Measurements from ENCODE around the gene CANX. TPM values are rescaled to one million over a fixed set of nuclear protein-coding genes. Genes with fewer than 3 reads are reported as not detected.

Gene CANX
- total and polyA plus RNA-seq, 2 donors (not counting 3 experiments of a cell fraction or from before 2014, with no cell fraction given) = 193 to 986 TPM

DNA sequence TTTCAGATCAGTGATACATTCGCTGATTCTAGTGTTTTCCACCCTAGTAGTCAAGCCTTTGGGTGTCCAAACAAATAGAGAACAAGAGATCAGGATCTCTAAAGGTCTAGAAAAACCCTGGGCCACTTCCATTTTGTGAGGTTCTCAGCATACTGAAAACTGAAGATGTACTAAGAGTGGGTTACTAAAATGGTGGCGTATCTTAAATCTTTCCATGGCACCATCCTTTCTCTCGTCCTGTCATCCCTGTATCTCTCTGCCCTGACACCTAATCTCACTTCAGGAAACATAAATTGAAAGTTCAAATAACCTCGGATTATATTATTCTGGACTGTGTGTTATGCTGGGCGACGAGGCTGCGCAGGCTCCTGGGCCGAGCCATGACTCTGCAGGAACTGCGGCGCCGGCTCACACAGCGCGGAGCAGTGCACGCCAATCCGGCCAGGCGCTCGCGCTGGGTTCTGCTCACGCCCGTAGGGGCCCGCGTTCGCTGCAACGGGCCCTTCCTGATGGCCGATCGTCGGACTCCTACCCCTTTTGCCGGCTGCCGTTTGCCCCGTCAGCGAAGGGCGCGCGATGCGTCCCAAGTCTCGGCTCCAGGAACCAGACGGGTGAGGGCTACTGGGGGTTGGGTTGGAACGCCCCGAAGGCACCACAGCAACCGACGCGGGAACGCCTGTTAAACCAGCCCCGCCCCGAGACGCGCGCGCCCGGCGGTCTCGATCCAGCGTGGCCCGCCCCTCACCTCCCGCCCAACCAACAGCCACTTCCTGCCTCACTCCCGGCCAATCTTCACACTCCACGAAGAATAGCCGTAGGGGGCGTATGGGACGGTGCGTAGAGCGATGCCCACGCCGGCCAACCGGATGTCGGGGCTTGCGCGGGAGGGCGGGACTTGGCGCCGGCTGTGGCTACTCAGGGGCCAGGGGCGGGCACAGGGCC lies 503 bp upstream of the CANX start:
- no peaks in the 10 kb centered on the region for H3K9me1 ChIP-seq (replicated peaks; ENCODE audit: control insufficient read depth, extremely low read depth, insufficient read depth, low read length)
- POLR2A ChIA-PET = interaction anchor here (4.4 kb wide), 1 partner anchor 75 kb away, joined by 18 read pairs; the partner anchor contains the start of gene HNRNPH1
- BruUV-seq (replicated peaks) = TSS peak; percentile 89
- FAIRE-seq = peak; percentile 98
- intact Hi-C loops (cut with micrococcal nuclease) (loop anchor here (1.0 to 5.0 kb wide), 6 partner anchors 11 to 1544 kb away; partner anchors contain the start of genes HNRNPH1, MAML1, MGAT4B and RACK1), dilution Hi-C loops (cut with MboI; ENCODE audit: extremely low pct_ligation_motif_present, low sequenced_read_pairs) (no loop called here)
- peak overlapping the region; percentile 81 for H3K4me2 ChIP-seq (ENCODE audit: insufficient read depth, low read length)
- peaks cover 18% of the 10 kb centered on the region for H3K4me1 ChIP-seq (ENCODE audit: control insufficient read depth, extremely low read depth, insufficient read depth, low read length)
- no peak for TF ChIP-seq EZH2 (IDR thresholded peaks at IDR 0.05; ENCODE audit: borderline replicate concordance, low read depth, low read length, severe bottlenecking)
- no peak for TF ChIP-seq MYC (IDR thresholded peaks at IDR 0.05; ENCODE audit: low read depth, low read length)
- peak; percentile 63 for TF ChIP-seq POLR2A (IDR thresholded peaks at IDR 0.05; ENCODE audit: low read depth, low read length)
- no peak for TF ChIP-seq FOS (IDR thresholded peaks at IDR 0.05; ENCODE audit: borderline replicate concordance, insufficient read depth, low read length)
- peak; percentile 68 for TF ChIP-seq POLR2AphosphoS5 (IDR thresholded peaks at IDR 0.05; ENCODE audit: insufficient read depth, low read depth, low read length)
- TF ChIP-seq JUN (IDR thresholded peaks at IDR 0.05; ENCODE audit: borderline replicate concordance, insufficient read depth, insufficient read length, low read depth) = no peak
- TF ChIP-seq GATA2 (IDR thresholded peaks at IDR 0.05; ENCODE audit: insufficient read depth, insufficient read length, low read depth, low read length) = no peak
- TF ChIP-seq CTCF (IDR thresholded peaks at IDR 0.05; ENCODE audit: extremely low read depth in 1 of 2, insufficient read depth in 1 of 2, low read depth in 1 of 2, low read length in 2 of 2) = no peak
- TF ChIP-seq MAX (IDR thresholded peaks at IDR 0.05; ENCODE audit: insufficient read depth, insufficient read length) = no peak
- no peaks in the 10 kb centered on the region for H3K27me3 ChIP-seq (ENCODE audit: control insufficient read depth in 2 of 2, insufficient read depth in 2 of 2, low read length in 2 of 2)
- CTCF ChIA-PET = no interaction called here
- no peaks in the 10 kb centered on the region for H3K36me3 ChIP-seq (ENCODE audit: control insufficient read depth in 2 of 2, extremely low read depth in 1 of 2, insufficient read depth in 2 of 2, low read length in 2 of 2)
- peak overlapping the region; percentile 44 for H2AFZ ChIP-seq (ENCODE audit: low read depth, low read length)
- H3K9me3 ChIP-seq (replicated peaks; ENCODE audit: control insufficient read depth, insufficient read depth, low read length) = no peaks in the 10 kb centered on the region
- peaks cover 44% of the 10 kb centered on the region for H3K79me2 ChIP-seq (ENCODE audit: control insufficient read depth, insufficient read depth, low read length)
- peak overlapping the region; percentile 34 to 77 (median 70) for H3K4me3 ChIP-seq (replicated peaks in 1 of 3; ENCODE audit: insufficient read depth in 1 of 3, low read depth in 1 of 3, low read length in 3 of 3)
- H3K27ac ChIP-seq (ENCODE audit: insufficient read depth, low read depth, low read length) = peak overlapping the region; percentile 94
- H3K9ac ChIP-seq (replicated peaks; ENCODE audit: extremely low read depth, insufficient read depth, low read length) = peak overlapping the region; percentile 97
- H4K20me1 ChIP-seq (replicated peaks; ENCODE audit: control insufficient read depth, extremely low read depth, insufficient read depth, low read length) = no peaks in the 10 kb centered on the region
- peak; percentile 100 for DNase-seq (ENCODE audit: low read depth, low spot score)

All from endothelial cell of umbilical vein (primary cell).